Brain microvascular endothelial cell (primary cell): ENCODE data around the gene ADISSP.

Experiments used
- DNase-seq: peaks from one replicate; pipeline ENCODE4 v3.0.0-alpha.2; 2020
- H3K27ac ChIP-seq: fragments of 250-450 bp; sonication (Bioruptor Pico); 2 replicates; pipeline ENCODE4 v1.5.1; 2020; ENCODE audit warnings: mild to moderate bottlenecking, moderate library complexity
- H3K27me3 ChIP-seq: fragments of 250-450 bp; sonication (Bioruptor Pico); replicated peaks from 2 replicates; pipeline ENCODE4 v1.5.1; 2020; ENCODE audit warnings: mild to moderate bottlenecking
- H3K36me3 ChIP-seq: fragments of 250-450 bp; sonication (Bioruptor Pico); replicated peaks from 2 replicates; pipeline ENCODE4 v1.5.1; 2020; ENCODE audit warnings: mild to moderate bottlenecking
- H3K4me3 ChIP-seq: 2 replicates; pipeline ENCODE4 v1.5.1; 2011; ENCODE audit warnings: low read depth, mild to moderate bottlenecking, control low read depth, low read length, moderate library complexity
- CTCF ChIP-seq: IDR thresholded peaks from 2 replicates; pipeline ENCODE4 v1.5.1; 2011; ENCODE audit warnings: low read depth, mild to moderate bottlenecking, moderate library complexity, low read length, control low read depth, inconsistent platforms; ENCODE audit errors: missing control alignments
- in situ Hi-C: cut with HindIII; loops from 2 replicates; pipeline ENCODE4 v1.10.0; 2017; ENCODE audit warnings: low sequenced_read_pairs, low pct_ligation_motif_present

Gene ADISSP

GRCh38 chr20:3778976-3779375 is 11.4 kb upstream of the ADISSP start:
- Histone ChIP-seq H3K27ac (no peak overlapping the region), H3K36me3 (no peaks in the 10 kb centered on the region), H3K4me3 (no peak overlapping the region), H3K27me3 (peaks cover 8% of the 10 kb centered on the region)
- in situ Hi-C loops = no loop called here
- no peak for TF ChIP-seq CTCF
- DNase-seq = no peak

- TF ChIP-seq CTCF = no peak
- Histone ChIP-seq H3K27me3 (peaks cover 8% of the 10 kb centered on the region), H3K36me3 (no peaks in the 10 kb centered on the region), H3K27ac (no peak overlapping the region), H3K4me3 (peak overlapping the region; percentile 58)
- in situ Hi-C loops = no loop called here
- peak; percentile 11 for DNase-seq
These were observed 10.4 kb upstream of the ADISSP start for GRCh38 chr20:3777716-3778629.

- in situ Hi-C loops = no loop called here
- H3K27ac ChIP-seq = no peak overlapping the region
These were observed 9.8 kb upstream of the ADISSP start for GRCh38 chr20:3777381-3777715.

GRCh38 chr20:3775457-3776108 is 8.0 kb upstream of the ADISSP start:
- in situ Hi-C loops = no loop called here
- Histone ChIP-seq H3K27ac (no peak overlapping the region), H3K27me3 (peaks cover 8% of the 10 kb centered on the region), H3K36me3 (no peaks in the 10 kb centered on the region), H3K4me3 (no peak overlapping the region)
- TF ChIP-seq CTCF = no peak
- no peak for DNase-seq

More at GRCh38 chr20:3777381-3777715, 9.8 kb upstream of the ADISSP start:
- no peaks in the 10 kb centered on the region for H3K36me3 ChIP-seq
- no peak for TF ChIP-seq CTCF
- H3K4me3 ChIP-seq = peak overlapping the region; percentile 58
- no peak for DNase-seq
- H3K27me3 ChIP-seq = peaks cover 8% of the 10 kb centered on the region

GRCh38 chr20:3771552-3772058 is 4.1 kb upstream of the ADISSP start:
- no peaks in the 10 kb centered on the region for H3K27me3 ChIP-seq
- in situ Hi-C loops = no loop called here
- H3K4me3 ChIP-seq = no peak overlapping the region
- DNase-seq = no peak
- H3K27ac ChIP-seq = no peak overlapping the region
- H3K36me3 ChIP-seq = no peaks in the 10 kb centered on the region
- TF ChIP-seq CTCF = no peak
